GM19023 (cell line): ENCODE results near the gene SCAMP1.
"Not testable (repeated sequence)": the region's sequence is repeated elsewhere in the genome, so short reads cannot be mapped to it uniquely, and the experiment has no call there.

Source experiments
- ATAC-seq: cut with Tn5 transposase; IDR thresholded peaks from one replicate; pipeline ENCODE4 v1.9.1; 2021; ENCODE audit warnings: mild to moderate bottlenecking, moderate library complexity; ENCODE audit not compliant: unreplicated experiment

Gene SCAMP1

GRCh38 chr5:78360924-78361630 is 660 bp downstream of the SCAMP1 start:
- peak; percentile 36 for ATAC-seq

- no peak for ATAC-seq
Measured at GRCh38 chr5:78361631-78361993, 1.2 kb downstream of the SCAMP1 start.

GRCh38 chr5:78362220-78362619 is 1.8 kb downstream of the SCAMP1 start:
- ATAC-seq, result no peak

- no peak for ATAC-seq
Measured at GRCh38 chr5:78364005-78364404, 3.6 kb downstream of the SCAMP1 start.

DNA sequence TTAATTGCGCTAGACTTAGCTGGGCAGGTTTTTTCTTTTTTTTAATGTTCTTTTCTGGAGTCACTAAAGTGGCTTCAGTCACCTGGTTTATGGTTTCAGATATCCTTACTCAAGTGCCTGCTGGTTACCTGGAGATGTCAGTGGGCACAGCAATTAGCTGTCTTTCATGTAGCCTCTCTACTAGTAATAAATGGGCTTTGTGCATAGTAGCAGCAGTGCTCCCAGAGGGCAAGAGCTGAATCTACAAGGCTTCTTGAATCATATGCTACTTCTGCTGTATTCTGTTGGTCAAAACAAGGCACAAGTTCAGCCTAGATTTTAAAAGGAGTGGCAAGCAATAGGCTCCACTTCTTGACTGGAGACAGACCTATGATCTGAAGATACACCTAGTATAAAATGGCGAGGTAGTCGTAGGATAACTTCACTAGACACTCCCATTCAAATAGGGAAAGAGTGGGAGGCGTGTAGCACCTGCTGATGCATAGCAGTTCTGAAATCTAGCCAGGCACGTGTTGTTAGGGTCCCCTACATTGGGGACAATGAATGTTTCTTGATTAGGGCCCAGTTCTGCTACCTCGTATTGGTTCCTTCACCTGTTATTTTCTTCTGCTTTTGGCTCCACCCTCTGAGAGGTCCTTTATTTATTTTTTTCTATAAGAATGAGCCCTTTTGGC is 7.0 kb downstream of the SCAMP1 start:
- peak; percentile 50 for ATAC-seq

DNA sequence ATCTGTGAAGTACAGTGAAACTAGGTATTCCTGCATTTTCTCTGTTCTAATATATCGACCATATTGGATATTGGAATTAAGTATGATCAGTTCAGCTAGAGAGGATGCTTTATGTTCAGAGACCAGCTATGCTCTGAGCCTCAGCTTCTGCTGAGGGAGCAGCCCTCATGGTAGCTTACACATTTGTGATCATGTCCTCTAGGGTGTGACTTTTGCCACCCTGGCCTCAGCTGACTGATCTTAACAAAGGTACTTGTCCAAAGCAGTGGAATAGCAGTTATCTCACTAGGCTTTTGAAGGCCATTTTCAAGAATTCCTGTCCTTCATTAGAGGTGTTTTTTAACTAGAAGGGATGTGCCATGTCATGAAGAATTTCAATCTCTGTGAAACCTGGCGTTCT is 9.3 kb downstream of the SCAMP1 start:
- ATAC-seq, result no peak

DNA sequence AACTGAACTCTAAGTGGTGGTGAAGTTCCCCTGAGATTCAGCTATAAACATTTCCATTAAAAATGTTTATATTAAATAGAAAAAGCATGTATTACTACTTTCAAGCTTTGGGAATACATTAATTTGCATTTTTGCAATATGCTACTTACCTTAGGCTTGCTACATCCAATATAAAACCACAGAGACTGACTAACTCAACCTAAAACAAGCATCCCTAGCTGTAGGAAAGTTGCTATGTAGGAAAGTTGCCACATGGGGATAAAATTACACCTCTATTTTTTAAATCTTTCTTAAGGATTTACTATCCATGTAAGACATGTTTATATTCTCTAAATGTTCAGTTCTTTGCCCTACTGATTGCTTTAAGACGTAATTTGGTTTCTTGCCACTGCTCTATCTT is 12.8 kb downstream of the SCAMP1 start:
- ATAC-seq, result no peak

DNA sequence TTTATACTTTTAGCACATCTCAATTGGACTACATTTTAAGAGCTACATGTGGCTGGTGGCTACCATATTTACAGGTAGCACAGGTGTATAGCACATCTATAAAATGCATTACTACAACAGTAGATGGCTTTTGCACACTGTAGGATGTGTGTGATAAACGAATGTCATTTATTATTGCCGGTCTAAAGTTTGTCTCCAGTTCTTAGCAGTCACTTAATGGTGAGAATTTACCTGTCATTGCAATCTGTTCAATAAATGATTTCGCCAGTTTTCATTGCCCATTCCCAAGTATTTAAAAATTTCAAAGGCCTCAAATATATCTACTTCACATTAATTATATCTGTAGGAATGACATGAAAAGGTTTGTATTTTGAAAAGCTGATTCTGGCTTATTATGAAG is 15.9 kb downstream of the SCAMP1 start:
- no peak for ATAC-seq

GRCh38 chr5:78377056-78377717 is 16.8 kb downstream of the SCAMP1 start:
- ATAC-seq, result no peak

- no peak for ATAC-seq
Measured at GRCh38 chr5:78377718-78378105, 17.3 kb downstream of the SCAMP1 start.

DNA sequence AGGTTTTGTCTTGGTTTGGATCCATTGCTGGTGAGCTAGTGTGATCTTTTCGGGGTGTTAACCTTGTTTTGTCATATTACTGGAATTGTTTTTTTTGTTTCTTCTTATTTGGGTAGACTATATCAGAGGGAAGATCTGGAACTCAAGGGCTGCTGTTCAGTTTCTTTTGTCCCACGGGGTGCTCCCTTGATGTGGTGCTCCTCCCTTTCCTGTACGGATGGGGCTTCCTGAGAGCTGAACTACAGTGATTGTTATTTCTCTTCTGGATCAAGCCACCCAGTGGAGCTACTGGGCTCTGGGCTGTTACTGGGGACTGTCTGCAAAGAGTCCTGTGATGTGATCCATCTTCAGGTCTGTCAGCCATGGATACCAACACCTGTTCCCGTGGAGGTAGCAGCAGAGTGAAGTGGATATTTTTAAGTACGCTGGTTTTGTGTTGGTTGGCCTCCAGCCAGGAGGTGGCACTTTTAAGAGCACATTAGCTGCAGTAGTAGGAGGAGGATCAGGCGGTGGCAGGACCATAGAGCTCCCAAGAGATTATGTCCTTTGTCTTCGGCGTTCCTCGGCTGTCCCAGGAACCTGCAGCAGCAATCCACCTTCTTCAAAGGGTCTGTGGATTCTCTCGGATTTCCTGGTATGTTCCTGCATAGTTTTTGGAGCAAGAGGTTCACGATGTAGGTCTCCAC is 27.2 kb downstream of the SCAMP1 start:
- no peak for ATAC-seq

- ATAC-seq, result not testable (repeated sequence)
Measured at GRCh38 chr5:78391357-78391756, 30.9 kb downstream of the SCAMP1 start.

- no peak for ATAC-seq
Measured at GRCh38 chr5:78397831-78398230, 37.4 kb downstream of the SCAMP1 start.

GRCh38 chr5:78399116-78399515 is 38.7 kb downstream of the SCAMP1 start:
- no peak for ATAC-seq

- ATAC-seq, result no peak
Measured at GRCh38 chr5:78404682-78405293, 44.4 kb downstream of the SCAMP1 start.

- ATAC-seq, result peak; percentile 62
Measured at GRCh38 chr5:78405829-78406750, 45.7 kb downstream of the SCAMP1 start.

DNA sequence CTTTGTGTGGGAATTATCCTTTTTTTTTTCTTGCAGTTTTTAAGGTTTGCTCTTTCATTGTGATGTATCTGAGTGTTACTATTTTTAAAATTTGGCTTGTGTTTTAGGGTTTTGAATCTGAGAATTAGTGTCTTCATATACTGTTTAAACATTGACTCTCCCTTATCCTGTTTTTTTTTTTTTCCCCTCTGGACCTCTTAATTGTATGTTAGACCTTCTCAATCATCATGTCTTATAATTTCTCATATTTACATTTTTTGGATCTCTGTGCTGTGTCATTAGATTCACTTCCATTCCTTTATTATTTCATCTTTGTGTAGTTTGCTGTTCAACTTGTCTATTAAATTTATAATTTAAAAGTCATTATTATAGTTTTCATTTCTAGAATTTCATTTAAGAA is 47.0 kb downstream of the SCAMP1 start:
- ATAC-seq, result no peak

GRCh38 chr5:78411586-78411985 is 51.2 kb downstream of the SCAMP1 start:
- no peak for ATAC-seq

GRCh38 chr5:78416677-78417425 is 56.4 kb downstream of the SCAMP1 start:
- no peak for ATAC-seq
